DND-41 (cell line): ENCODE measurements around the gene RPS16.

Experiments
- CTCF ChIP-seq: IDR thresholded peaks from 2 replicates; pipeline ENCODE4 v1.5.1; 2012; ENCODE audit warnings: borderline replicate concordance, low read length, moderate library complexity, mild to moderate bottlenecking; ENCODE audit not compliant: poor library complexity, severe bottlenecking; ENCODE audit errors: extremely low read depth
- EZH2 ChIP-seq: IDR thresholded peaks from 3 replicates; pipeline ENCODE4 v1.6.1; 2012; ENCODE audit warnings: borderline replicate concordance, low read depth, mild to moderate bottlenecking, moderate library complexity, low read length, inconsistent platforms; ENCODE audit not compliant: severe bottlenecking

GRCh38 chr19:39401549-39402345 is 34.0 kb downstream of the RPS16 start:
- no peak for TF ChIP-seq CTCF
- TF ChIP-seq EZH2, result no peak
